Breast epithelium (tissue), 3 donors: ENCODE results near the gene PRR12.

Experiments used
- POLR2A ChIP-seq: fragments of 450-650 bp; IDR thresholded peaks from one replicate; pipeline ENCODE4 v1.6.1; 2016; ENCODE audit warnings: antibody characterized with exemption, mild to moderate bottlenecking, moderate library complexity
- TF ChIP-seq, protein P1 (sequence below), 3 donors: fragments of 450-650 bp; IDR thresholded peaks; one replicate each; pipeline ENCODE4 v1.5.1; 2016 to 2017; ENCODE audit warnings: antibody characterized with exemption in 3 of 3, mild to moderate bottlenecking in 3 of 3, moderate library complexity in 3 of 3

DNA sequence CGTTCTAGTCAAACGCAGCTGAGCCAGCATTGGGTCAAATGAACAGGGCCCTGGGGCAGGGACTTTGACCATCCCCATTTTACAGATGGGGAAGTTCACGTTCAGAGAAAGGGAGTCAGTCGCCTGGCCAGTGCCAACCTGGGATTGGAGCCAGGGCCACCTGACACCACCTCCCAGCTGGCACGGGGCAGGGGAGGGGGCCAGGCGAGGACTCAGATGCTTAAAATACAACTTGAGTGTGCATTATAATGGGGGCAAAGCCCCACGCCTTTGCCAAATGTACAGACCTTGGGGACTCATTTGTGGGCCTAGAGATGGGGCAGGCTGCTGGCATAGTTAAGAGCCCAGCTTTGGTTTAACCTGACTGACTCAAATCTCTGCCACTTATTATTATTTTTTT, 14.6 kb downstream of the PRR12 start:
- TF ChIP-seq POLR2A, result no peak
- TF ChIP-seq, protein P1, sequence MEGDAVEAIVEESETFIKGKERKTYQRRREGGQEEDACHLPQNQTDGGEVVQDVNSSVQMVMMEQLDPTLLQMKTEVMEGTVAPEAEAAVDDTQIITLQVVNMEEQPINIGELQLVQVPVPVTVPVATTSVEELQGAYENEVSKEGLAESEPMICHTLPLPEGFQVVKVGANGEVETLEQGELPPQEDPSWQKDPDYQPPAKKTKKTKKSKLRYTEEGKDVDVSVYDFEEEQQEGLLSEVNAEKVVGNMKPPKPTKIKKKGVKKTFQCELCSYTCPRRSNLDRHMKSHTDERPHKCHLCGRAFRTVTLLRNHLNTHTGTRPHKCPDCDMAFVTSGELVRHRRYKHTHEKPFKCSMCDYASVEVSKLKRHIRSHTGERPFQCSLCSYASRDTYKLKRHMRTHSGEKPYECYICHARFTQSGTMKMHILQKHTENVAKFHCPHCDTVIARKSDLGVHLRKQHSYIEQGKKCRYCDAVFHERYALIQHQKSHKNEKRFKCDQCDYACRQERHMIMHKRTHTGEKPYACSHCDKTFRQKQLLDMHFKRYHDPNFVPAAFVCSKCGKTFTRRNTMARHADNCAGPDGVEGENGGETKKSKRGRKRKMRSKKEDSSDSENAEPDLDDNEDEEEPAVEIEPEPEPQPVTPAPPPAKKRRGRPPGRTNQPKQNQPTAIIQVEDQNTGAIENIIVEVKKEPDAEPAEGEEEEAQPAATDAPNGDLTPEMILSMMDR (IDR thresholded peaks at IDR 0.05), result no peak
